Activated CD8-positive, alpha-beta memory T cell treated with anti-CD3 and anti-CD28 coated beads, Interleukin-2, amount 50 U/mL, for 24 hours (primary cell): ENCODE results near the gene DYNLRB1.

Experiments used
- DNase-seq: peaks from one replicate; pipeline ENCODE4 v3.0.0-alpha.2; 2020; ENCODE audit errors: extremely low read depth

DYNLRB1 gene

GRCh38 chr20:34579191-34579978 is 63.2 kb downstream of the DYNLRB1 start:
- DNase-seq = no peak

DNA sequence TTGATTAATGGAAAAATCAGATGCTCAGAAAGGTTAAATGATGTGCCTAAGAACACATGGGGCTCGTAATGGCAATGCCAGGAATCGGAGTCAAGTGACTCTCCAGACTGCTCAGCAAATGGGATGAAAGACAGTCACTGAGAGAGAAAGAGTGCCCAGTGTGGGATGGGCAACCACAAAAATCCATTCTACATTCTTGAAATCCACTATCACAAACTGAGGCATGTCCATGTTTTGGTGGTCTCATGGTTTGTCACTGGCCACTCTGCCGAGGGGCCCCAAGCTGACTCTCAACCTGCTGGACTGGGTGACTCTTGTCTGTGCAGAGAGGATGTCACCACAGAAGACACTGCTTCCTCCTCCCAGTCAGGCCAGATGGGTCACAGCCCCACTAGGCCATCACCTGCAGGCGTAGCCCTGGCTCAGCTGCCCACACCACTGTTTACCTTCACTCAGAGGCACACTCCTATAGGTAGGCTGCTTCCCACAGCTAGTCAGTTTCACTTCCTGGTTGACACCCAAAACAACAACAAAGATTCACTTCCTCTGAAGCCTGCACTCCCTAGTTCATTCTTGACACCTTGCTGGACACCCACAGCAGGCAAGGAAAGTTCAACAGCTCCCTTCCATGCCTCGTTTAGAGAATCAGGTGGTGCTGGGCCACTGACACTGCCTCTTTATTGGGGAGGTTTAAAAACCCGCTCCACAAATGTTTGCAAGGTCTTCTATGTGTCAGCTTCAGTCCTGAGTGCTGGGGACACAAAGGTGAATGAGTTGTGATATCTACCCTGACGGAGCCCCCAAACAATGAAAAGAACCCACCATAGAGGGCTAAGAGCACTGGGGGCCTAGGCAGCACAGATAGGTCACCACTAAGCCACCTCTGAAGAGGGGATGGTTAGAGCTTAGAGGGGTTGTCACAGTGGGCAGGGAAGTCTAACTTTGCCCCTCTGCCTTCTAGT is 64.0 kb downstream of the DYNLRB1 start:
- DNase-seq = no peak

DNA sequence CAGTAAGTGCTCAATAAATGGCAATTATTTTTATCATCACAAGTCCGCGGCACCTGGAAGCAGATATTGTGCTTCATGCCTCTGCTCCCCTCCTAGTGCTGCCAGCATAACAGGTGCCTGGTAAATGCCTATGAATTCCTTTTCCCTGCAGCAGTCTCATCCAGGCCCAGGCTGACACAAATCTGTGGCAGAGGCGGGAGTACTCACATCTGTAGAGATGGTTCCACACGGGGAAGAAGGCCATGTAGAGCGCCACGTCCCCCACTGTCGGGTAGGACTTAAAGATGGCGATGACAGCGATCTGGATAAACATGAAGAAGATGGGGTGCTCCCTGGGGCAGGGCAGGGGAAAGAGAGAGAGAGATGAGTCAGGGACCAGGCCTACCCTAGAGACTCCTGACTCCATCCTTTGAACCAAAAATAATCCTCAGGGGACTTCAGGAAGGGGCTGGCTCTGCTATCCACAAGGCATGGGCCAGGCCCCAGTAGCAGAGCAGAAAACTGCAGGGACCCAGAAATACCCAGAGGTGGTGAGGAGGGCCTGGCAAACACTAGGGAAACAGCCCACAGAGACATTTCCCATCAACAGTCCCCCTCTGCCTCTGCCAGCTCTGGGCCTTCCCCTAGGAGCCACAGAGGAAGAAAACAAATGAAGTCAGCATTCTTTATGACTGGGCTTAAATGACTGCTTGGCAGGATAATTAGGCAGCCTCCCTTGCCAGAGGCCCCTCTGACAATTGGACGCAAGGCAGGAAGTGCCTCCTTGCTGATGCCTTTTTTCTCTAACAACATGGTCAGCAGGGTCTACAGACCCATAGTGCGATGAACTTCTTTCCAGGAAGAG is 65.3 kb downstream of the DYNLRB1 start:
- no peak for DNase-seq

- no peak for DNase-seq
These were observed 66.0 kb downstream of the DYNLRB1 start for GRCh38 chr20:34582221-34582620.

- DNase-seq = no peak
These were observed 66.7 kb downstream of the DYNLRB1 start for GRCh38 chr20:34582911-34583310.

GRCh38 chr20:34583544-34583943 is 67.3 kb downstream of the DYNLRB1 start:
- no peak for DNase-seq

GRCh38 chr20:34585019-34585418 is 68.8 kb downstream of the DYNLRB1 start:
- DNase-seq = no peak

DNA sequence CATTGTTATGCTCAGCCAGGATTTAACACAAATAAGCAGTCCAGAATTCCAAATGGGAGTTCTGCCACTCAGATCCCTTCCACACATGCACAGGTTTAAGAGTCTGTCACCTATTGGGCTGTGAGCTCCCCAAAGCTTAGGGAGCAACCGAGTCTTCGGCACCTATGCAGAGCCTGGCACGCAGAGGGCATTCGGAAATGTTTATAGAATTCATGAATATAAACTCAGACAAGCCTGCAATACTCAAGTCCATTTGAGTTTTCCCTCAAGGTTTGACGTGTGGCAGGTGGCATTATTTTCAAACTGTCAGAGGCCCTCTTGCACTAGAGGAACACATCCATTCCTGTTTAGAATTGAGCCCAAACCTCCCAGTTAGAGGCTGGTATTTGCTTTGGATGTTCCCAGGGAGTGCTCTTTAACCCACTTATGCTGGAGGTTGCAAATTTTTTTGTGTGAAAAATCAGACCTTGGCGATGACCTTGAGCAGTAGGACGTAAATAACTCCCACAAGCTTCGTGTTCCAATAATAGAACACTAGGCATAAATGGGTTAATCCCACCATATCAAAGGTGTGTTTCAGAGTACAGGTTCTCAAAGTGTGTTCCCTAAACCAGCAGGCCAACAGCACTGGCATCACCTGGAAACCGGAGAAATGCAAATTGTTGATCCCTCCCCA is 70.4 kb downstream of the DYNLRB1 start:
- DNase-seq = no peak
